IPS-18c (cell line): ENCODE measurements around the gene RBM42.
A peak's percentile ranks its signal among the peaks of the same experiment; 100 is the strongest.
"Not testable (repeated sequence)": the region's sequence is repeated elsewhere in the genome, so short reads cannot be mapped to it uniquely, and the experiment has no call there.

Source experiments
- H3K4me3 ChIP-seq: 2 replicates; pipeline ENCODE4 v1.7.0; 2013; ENCODE audit warnings: low read depth, mild to moderate bottlenecking, low read length, moderate library complexity; ENCODE audit not compliant: insufficient read depth
- H3K9me3 ChIP-seq: one replicate; pipeline ENCODE4 v1.6.1; 2013; ENCODE audit warnings: mild to moderate bottlenecking, low read length, moderate library complexity; ENCODE audit not compliant: control insufficient read depth, insufficient read depth

Gene RBM42, protein sequence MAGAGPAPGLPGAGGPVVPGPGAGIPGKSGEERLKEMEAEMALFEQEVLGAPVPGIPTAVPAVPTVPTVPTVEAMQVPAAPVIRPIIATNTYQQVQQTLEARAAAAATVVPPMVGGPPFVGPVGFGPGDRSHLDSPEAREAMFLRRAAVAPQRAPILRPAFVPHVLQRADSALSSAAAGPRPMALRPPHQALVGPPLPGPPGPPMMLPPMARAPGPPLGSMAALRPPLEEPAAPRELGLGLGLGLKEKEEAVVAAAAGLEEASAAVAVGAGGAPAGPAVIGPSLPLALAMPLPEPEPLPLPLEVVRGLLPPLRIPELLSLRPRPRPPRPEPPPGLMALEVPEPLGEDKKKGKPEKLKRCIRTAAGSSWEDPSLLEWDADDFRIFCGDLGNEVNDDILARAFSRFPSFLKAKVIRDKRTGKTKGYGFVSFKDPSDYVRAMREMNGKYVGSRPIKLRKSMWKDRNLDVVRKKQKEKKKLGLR

DNA sequence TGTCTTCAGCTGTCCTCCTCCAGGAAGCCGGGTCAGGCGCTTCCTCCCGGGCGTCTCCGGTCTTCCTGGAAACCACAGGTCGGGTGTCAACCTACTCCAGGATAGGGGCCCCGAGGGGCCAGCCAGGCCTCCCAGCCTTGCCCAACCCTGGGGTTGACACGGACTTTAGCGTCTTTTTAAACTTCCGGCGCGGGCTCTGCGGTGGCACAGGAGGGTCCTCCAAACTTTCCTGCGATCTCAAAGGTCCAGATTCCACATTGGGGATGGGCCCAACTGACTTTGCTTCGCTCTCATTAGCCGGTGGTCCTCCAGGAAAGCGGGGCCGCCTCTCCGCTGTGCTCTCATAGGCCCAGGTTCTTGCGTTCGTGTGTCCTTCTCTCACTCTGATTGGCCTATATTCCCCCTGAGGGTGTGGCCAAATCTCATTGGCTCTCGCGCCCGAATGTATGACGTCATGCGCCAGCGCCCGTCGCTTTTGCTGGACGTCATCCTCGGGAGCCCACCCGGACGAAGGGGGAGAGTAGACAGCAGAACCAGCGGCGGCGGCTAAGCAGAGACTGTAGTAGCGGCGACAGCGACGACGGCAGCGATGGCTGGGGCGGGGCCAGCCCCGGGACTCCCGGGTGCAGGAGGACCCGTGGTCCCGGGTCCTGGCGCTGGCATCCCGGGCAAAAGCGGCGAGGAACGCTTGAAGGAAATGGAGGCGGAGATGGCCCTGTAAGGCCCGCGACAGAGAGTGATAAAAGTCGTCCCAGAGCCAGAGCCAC, at the start of gene RBM42:
TSS of gene RBM42 (plus strand) at position 472 of the 767 bp plus-strand sequence. CDS start at position 590, 118 bp downstream.
- Histone ChIP-seq H3K4me3 (peak within 1 kb of the TSS; percentile 88), H3K9me3 (no peaks in the 10 kb centered on the region)

DNA sequence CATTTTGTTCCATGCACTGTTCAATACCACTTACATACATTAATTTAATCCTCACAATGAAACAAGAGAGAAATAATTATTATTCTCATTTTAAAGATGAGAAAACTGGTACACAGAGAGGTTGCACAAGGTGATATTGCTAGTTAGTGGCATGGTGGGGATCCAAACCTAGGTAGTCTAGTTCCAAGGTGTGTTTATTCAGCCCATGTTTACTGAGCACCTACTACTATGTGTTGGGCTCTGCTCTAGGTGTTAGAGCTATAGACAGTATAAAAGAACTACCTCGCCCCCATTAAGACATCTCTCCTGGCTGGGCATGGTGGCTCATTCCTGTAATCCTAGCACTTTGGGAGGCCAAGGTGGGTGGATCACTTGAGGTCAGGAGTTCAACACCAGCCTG, 46.1 kb upstream of the RBM42 start:
- no peak overlapping the region for H3K4me3 ChIP-seq
- H3K9me3 ChIP-seq: peaks cover 2% of the 10 kb centered on the region

DNA sequence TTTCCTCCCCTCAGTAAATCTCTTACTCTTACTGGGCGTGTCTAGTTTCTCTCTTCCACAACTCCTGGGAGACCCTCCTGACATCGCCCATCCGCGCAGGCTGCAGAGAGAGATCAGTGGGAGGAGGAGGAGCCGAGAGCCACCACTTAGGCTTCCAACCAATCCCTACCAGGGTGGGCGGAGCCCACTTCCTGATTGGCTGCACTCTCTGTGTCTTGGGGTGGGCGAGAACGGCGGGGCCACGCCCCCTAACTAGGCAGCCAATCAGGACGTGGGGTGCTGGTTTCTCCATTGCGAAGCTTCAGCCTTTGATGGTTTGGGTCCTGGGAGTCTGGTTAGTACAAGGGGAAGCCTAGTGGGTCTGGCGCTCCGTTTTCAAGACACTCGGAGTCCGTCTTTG, 43.0 kb upstream of the RBM42 start, which contains the start of gene PMIS2:
TSS of gene PMIS2 (plus strand) at position 326 of the 400 bp plus-strand sequence. CDS start 87 bp downstream, outside the sequence.
- H3K9me3 ChIP-seq: peaks cover 2% of the 10 kb centered on the region
- no peak within 1 kb of the TSS for H3K4me3 ChIP-seq

DNA sequence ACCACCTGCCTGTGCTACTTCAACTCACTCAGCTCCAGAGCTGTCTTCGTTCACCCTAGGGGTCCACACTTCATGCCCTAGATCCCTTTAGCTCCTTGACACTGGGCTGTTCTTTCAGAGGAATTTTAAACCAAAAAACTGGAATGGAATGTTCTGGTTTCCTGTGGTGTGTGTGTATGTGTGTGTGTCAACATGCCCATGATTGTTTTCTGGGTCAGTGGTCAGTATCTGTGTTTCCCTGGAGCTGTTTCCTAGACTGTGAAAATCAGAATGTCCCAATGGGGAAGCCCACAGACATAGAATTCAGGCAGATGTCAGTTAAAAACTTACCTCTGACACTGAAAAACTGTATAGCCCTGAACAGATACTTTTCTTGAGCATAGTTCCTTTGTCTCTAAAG, 41.5 kb upstream of the RBM42 start:
- H3K4me3 ChIP-seq: no peak overlapping the region
- H3K9me3 ChIP-seq: peaks cover 2% of the 10 kb centered on the region

DNA sequence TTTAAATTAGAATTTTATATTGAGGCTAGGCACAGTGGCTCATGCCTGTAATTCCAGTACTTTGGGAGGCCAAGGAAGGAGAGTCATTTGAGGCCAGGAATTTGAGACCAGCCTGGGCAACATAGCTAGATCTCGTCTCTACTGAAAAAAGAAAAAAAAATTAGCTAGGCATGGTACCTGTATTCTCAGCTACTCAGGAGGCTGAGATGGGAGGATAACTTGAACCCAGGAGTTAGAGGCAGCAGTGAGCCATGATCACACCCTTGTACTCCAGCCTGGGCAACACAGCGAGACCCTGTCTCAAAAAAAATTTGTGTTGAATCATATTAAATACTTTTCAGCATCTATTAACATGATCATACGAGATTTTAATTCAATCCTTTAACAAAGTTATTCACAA, 38.0 kb upstream of the RBM42 start:
- H3K9me3 ChIP-seq: peaks cover 2% of the 10 kb centered on the region
- no peak overlapping the region for H3K4me3 ChIP-seq

DNA sequence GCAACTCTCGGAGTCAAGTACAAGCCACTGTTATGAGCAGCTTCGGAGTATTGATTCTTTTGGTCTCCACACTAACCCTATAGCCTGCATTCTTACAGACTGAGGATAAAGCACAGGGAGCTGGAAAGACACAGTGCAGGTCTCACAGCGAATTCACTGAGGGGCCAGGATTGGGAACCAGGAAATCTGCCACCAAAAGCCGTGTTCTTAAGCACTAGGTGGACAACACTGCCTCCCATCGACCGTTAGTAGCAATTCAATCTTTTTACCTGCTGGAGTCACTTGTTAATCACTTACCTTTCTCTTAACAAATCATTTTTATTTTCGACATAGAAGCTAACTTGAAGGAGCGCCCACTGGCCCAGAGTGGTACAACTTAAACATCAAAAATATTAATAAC, 36.6 kb upstream of the RBM42 start:
- H3K9me3 ChIP-seq: no peaks in the 10 kb centered on the region
- no peak overlapping the region for H3K4me3 ChIP-seq

DNA sequence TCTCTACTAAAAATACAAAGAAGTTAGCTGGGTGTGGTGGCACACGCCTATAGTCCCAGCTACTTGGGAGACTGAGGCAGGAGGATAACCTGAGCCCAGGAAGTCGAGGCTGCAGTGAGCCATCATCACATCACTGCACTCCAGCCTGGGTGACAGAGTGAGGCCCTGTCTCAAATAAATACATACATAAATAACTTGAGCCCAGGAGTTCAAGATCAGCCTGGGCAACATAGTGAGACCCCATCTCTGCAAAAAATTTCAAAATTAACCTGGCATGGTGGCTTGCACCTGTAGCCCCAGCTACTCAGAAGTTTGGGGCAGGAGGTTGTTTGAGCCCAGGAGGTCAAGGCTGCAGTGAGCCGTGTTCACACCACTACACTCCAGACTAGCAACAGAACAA, 33.8 kb upstream of the RBM42 start:
- H3K4me3 ChIP-seq, H3K9me3 ChIP-seq: not testable (repeated sequence)

DNA sequence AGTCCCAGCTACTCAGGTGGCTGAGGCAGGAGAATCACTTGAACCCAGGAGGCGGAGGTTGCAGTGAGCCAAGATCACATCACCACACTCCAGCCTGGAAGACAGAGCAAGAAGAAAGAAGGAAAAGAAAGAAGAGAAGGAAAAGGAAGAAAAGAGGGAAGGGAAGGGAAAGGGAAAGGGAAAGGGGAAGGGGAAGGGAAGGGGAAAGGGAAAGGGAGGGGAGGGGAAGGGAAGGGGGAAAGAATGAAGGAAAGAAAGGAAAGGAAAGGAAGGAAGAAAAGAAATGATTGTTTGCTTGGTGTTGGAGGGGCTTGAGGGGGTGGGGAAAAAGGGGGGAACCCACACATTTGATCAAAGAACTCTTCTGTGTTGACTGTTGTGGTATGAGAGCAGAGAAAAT, 32.9 kb upstream of the RBM42 start:
- no peak overlapping the region for H3K4me3 ChIP-seq
- no peaks in the 10 kb centered on the region for H3K9me3 ChIP-seq

DNA sequence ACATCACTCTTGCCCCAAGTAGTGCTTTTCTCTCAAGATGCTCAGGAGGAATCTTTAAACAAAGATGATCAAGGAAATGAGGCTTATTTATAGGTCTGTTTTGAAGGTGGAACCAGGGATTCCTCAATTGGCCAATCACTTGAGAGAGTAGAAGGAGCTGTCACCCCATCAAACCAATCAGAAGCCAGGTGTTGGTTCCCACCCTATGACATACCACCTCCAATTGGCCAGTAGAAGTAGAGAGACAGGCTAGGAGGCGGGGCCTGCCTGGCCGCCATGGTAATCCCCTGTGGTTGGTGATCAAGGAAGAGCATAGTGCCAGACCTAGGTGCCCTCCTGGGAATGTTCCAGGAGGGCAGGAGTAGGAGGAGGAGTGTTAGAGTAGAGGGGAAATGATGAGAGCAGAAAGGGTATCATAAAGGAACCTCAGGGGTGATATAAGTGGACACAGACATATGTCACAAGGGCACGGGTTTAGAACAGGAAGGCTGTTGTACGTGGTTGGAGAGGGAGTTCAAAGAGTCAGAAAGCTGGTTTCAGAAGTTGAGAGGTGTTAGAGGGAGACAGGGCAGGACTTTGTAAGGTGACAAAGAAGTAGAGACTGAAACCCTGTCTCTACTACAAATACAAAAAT, 32.4 kb upstream of the RBM42 start:
- no peaks in the 10 kb centered on the region for H3K9me3 ChIP-seq

DNA sequence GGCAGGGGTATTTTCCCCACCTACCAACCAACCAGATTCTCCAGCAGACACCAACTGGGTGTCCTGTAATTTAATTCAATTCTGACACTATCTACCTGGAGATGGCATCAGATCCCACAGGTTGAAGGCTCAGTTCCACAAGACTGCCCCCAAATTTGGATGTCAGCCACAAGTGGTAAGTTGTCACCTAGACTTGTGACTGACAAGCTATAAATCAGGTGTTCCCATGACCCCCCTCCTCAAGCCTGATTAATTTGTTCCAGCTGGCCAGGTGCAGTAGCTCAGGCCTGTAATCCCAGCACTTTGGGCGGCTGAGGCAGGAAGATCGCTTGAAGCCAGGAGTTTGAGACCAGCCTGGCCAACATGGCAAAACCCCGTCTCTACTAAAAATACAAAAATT, 26.9 kb upstream of the RBM42 start:
- H3K9me3 ChIP-seq: peaks cover 2% of the 10 kb centered on the region
- no peak overlapping the region for H3K4me3 ChIP-seq

More for the DNA sequence above, 32.4 kb upstream of the RBM42 start:
- H3K4me3 ChIP-seq: no peak overlapping the region

DNA sequence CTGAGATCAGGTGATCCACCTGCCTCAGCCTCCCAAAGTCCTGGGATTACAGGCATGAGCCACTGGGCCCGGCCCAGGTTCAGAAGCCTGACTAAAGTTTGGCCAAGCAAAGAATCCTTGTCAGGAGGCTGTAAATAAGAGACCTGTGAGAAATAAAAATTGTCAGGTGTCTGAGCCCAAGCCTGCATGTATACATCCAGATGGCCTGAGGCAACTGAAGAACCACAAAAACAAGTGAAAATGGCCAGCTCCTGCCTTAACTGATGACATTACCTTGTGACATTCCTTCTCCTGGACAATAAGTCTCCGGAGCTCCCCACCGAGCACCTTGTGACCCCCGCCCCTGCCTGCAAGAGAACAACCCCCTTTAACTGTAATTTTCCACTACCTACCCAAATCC, 24.4 kb upstream of the RBM42 start:
- H3K4me3 ChIP-seq, H3K9me3 ChIP-seq: not testable (repeated sequence)

DNA sequence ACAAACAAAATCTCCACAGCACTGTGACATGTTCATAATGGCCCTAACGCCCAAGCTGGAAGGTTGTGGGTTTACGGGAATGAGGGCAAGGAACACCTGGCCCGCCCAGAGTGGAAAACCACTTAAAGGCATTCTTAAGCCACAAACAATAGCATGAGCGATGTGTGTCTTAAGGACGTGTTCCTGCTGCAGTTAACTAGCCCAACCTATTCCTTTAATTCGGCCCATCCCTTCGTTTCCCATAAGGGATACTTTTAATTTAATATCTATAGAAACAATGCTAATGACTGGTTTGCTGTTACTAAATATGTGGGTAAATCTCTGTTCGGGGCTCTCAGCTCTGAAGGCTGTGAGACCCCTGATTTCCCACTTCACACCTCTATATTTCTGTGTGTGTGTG, 21.7 kb upstream of the RBM42 start:
- H3K4me3 ChIP-seq, H3K9me3 ChIP-seq: not testable (repeated sequence)

DNA sequence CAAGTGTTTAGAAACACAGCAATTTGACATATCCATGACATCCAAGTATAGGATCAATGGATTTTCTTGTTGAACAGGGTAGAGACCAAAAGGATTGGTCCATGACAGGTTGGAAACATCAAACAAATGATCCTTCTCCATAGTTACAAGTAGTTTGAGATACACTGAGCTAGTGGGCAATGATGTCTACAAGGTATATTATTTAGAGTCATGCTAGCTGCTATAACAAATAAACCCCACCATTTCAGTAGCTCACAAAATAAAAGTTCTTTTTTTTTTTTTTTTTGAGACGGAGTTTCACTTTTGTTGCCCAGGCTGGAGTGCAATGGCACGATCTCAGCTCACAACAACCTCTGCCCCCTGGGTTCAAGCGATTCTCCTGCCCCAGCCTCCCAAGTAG, 21.2 kb upstream of the RBM42 start:
- no peak overlapping the region for H3K4me3 ChIP-seq

DNA sequence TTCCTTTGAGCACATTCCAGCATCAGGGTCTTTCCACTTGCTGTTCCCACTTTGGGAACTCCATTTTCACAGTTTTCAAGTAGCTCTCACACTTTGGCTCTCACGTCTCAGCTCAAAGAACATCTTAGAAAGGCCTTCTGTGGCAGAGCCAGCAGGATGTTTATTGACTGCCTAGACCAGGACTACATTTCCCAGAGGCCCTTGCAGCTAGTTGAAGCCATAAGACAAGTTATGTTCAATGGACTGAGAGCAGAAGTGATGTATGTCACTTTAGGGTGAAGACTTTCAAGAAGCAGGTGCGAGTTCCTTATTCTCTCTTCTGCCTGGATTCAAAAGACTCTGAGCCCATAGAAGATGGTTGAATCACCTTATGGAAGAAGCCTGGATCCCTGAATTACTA, 20.6 kb upstream of the RBM42 start:
- Histone ChIP-seq H3K9me3 (peaks cover 2% of the 10 kb centered on the region), H3K4me3 (no peak overlapping the region)

More for the DNA sequence above, 21.2 kb upstream of the RBM42 start:
- peaks cover 2% of the 10 kb centered on the region for H3K9me3 ChIP-seq

DNA sequence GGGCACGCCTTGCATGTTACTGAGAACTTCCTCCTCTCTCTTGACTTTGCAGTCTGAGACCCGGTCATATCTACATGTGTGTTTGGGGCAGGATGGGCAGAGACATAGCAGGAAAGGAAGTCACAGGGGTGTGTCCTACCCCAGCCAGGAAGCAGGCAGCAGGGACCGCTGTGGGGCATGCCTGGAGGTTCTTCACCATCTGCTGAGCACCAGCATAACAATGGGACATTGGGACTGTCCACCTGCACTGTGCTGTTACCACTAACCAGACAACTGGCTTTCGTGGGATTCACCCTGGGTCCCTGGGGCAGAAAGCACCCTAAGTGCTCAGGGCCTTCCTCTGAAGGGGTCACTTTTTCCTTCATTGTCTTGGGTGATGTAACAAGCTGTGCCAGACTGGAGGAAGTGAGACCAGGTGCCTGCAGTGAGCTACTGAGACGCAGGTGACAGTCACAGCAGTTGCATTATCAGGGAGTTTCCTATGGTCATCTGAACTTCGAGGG, 18.9 kb upstream of the RBM42 start:
- Histone ChIP-seq H3K4me3 (no peak overlapping the region), H3K9me3 (peaks cover 2% of the 10 kb centered on the region)

DNA sequence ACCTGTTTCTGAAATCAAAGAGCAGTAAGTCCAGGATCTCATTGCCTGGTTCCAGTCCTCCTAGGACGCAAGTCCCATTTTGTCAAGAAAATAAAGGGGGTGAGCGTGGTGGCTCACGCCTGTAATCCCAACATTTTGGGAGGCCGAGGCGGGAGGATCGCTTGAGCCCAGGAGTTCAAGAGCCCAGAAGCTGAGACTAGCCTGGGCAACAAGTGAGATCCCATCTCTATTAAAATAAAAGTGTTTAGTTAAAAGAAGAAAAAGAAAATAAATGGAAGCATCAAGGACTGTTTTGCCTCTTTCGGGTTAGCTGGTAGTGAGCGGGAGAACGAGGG, 16.6 kb upstream of the RBM42 start:
- no peaks in the 10 kb centered on the region for H3K9me3 ChIP-seq

DNA sequence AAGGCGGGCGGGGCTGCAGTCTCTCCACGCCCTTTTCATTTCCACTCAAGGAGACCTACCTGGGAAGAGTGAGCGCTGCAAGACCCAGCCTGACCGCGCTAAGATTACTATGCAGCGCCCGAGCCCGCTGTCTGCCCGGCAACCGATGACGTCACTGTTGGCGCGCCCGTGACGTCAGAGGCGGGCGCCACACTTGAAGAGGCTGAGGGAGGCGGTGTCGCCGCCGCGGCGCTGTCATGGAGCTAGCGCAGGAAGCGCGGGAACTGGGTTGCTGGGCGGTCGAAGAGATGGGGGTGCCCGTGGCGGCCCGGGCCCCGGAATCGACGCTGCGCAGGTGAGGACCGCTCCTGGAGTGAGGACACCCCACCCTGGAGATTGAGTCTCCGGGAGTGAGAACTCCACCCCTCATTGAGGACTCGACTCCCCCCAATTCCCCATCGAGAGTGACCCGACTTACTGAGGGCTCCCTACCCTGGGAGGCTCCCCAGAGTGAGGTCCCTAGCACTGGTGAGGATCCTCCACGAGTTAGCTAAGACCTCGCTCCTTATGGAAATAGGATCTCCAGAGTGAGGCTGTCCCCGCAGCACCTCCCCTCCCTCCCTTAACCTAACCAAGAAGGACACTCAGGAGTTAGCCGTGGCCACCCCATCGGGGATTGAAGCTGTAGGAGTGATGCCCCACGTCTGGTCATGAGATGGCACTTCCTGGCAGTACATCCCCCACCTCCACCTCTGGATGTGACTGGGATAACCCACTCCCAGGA, 16.1 kb upstream of the RBM42 start, which contains the start of gene HAUS5:
TSS of gene HAUS5 (plus strand) at position 177 of the 763 bp plus-strand sequence. CDS start at position 237, 60 bp downstream.
- H3K9me3 ChIP-seq: no peaks in the 10 kb centered on the region
- H3K4me3 ChIP-seq: peak within 1 kb of the TSS; percentile 72

More for the DNA sequence above, 16.6 kb upstream of the RBM42 start:
- peak overlapping the region; percentile 5; the same call in 1 of the 2 replicates for H3K4me3 ChIP-seq
